ENCODE results near the gene PPM1H.

DNA sequence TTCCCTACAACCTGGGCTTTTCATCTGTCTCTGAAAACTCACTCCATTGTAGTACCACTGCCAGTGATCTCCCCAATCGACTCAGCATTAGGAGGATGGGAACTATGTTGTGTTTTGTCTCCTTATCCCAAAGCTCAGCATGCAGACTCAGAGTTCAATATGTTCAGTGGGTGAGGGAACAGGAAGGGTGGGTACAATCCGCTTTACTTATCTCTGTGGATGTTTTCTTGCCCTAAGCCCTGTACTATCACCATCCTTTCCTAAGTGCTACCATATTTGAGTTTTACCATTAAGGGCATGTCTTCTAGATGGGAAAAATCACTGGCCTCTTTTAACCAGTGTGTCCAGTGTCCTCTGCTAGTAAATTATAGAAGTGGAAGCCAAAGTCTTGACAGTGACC lies 107.1 kb downstream of the PPM1H start:
- no peak for TF ChIP-seq CTCF (conservative IDR thresholded peaks at IDR 0.05; ENCODE audit: low read length)
- no peak for TF ChIP-seq EZH2phosphoT487 (IDR thresholded peaks at IDR 0.05; ENCODE audit: borderline replicate concordance)

Data from Loucy (cell line).